Measurements from ENCODE around the gene RFLNA.
"Not testable (repeated sequence)": the region's sequence is repeated elsewhere in the genome, so short reads cannot be mapped to it uniquely, and the experiment has no call there.

Gene RFLNA

DNA sequence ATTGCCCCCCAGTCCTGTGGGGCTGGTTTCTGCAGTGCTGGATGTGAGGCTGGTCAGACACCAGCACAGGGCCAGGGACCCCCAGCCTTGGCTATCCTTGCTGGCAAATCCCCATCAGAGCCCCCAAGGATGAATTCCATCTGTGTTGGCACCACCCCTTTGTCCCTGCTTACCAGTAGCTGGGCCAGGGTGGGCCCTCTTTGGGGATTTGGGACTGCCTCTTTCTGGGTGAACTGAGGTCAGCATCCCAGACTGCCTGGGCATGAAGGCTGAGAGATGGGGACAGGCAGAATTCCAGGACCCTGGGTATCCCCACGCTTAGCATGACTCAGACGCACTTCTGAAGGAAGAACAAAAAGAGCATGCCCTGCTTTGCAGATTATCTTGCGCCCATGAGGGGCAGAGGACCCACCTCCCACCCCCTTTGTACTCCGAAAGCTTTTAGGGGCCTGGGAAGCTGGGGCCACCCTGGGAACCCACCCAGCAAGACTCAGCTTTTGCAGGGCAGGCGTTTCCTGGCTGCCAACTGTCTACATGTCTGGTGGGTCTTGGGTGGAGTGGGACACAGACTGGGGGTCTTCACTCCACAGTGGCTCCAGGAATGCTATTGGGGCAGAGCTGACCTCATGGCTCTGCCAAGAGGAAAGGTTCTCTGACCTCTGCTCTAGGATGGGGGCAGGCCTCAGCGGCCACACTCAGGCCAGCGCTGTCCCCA, 26.8 kb downstream of the RFLNA start:
- DNase-seq = no peak

- no peak for DNase-seq
Observed at GRCh38 chr12:124322271-124322998, 27.5 kb downstream of the RFLNA start.

- DNase-seq = not testable (repeated sequence)
Observed at GRCh38 chr12:124322999-124323328, 28.1 kb downstream of the RFLNA start.

- DNase-seq = peak; percentile 16
Observed at GRCh38 chr12:124323771-124324530, 29.1 kb downstream of the RFLNA start.

DNA sequence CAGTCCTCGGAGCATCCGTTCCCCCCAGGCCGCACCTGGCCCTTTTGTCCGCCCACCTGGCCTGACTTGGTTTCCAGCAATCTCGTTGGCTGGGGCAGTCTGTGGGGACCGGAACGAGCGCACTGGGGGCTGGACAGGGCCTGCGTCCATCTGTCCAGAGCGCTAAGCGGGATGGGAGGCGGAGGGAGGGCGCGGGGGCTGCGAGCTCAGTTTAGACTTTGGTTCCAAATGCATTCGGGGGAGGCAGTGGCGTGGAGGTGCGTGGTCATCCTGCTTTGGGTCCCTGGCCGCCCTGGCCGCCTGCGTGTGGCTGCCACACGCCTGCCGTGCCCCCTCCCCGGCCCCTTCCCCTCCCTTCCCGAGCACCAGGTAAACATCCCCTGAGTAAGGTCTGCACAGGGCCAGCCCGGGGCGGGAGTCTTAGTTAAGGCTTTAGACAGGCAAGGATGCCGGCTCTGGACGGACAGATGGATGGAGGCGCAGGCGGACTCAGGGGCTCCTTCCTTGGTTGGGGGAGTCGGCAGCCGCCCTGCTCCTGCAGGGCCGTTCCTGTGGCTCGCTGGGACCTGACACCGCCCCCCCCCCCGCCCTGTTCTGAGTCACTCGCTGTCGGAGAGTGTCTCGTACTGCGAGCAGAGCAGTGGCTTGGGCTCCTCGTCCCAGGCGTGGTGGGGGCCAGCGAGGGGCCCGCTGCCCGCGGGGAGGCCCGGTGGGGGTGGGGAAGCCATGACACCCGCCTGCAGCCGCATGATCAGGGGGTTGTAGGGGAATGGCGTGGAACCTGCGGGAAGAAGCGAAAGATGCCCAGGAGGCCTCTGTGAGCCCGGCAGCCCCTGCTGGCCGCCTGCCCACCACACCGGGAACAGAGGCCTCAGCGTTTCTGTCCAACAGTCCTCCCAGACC, 30.2 kb downstream of the RFLNA start:
- no peak for DNase-seq

DNA sequence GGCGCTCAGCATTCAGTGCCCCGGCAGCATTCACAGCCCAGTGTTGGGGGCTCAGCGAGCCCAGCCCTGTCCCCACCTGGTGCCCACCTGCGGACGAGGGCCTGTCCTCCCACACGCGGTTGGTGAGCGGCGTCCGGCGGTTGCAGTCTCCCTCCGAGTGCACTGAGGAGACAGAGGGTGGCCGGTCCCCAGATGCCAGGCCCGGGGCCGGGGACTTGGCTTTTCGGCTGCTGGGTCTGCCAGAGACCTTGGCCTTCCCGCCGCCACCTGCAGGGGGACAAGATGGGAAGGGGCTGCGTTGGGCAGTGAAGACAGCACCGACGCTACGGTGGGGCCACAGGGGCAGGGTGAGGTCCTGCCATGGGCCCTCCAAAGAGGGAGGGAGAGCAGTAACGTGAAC, 31.2 kb downstream of the RFLNA start:
- no peak for DNase-seq

DNA sequence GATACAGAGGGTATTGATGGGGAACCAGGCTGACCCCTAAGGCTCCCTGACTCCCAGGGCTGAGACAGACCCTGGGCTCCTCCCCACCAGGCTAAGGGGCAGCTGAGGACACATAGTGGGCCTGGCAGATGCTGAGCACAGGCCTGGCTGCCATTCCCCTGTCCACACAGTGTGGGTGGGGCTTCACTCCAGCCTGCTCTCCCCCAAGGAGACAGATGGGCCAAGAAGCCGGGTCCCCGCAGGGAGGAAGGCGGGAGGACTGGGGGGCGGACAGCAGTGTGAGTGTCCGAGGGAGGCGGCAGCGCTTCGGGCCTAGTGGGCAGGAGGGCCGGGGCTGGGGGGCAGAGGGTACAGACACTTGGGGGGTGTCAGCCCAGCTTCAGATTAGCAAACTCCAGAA, 32.0 kb downstream of the RFLNA start:
- DNase-seq = no peak

- DNase-seq = no peak
Observed at GRCh38 chr12:124327362-124328043, 32.6 kb downstream of the RFLNA start.

- DNase-seq = no peak
Observed at GRCh38 chr12:124328116-124328515, 33.2 kb downstream of the RFLNA start.

DNA sequence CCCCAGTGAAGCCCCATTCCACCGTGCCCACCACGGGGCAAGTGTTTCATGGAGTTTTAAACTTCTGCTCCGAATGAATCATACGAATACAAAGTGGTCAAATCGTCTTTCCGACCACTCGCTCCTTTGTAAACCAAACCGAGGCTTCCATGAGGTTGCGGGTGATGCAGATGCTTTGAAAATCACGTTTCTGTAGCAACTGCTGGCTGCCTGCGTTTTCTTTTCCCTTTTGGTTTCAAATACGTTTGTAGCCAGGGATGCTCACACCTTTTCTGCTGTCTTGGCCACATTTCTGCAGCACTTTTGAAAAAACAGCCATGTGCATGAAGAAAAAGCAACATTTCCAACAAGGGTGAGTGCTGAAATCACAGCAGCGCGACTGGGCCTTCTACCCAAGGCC, 33.7 kb downstream of the RFLNA start:
- DNase-seq = no peak

- DNase-seq = no peak
Observed at GRCh38 chr12:124332058-124332672, 37.3 kb downstream of the RFLNA start.

- no peak for DNase-seq
Observed at GRCh38 chr12:124332900-124333299, 38.0 kb downstream of the RFLNA start.

- DNase-seq = no peak
Observed at GRCh38 chr12:124333724-124334123, 38.8 kb downstream of the RFLNA start.

DNA sequence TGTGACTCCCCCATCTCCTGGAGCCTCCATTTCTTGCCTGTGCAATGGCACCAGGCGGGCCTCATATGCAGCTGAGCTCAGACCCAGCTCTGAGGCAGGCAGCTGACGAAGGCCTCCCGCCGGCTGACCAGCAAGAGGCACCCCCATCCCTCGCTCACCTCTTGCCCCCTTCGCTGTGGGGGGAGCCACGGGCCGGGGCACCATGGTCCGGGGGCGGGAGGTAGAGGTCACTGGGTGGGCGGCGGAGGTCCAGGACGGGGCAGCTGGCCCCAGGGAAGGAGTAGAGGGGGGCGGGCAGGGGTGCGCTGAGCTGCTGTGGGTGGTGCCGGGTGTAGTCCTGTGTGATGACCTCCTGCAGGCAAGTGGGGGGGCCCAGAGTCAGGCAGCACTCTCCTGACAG, 39.4 kb downstream of the RFLNA start:
- DNase-seq = no peak

DNA sequence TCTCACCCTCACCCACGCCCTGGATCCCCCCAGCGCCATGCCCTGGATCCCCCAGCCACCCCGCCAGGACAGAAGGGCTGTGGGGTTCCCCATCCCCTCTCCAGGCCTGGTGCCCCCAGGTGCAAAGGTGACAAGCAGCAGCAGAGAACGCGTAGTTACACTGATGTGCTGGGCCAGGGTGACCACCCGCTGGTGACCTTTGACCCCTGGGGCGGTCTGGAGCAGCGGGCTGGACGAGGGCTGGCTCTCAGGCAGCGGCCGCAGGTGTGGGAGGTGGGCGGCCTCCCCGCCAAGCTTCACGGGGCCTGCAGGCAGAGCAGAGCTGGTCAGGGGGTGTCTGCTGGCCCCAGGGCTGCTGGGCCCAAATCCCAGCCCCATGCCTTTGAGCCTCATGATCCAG, 40.1 kb downstream of the RFLNA start:
- no peak for DNase-seq

GRCh38 chr12:124335426-124336183, 40.7 kb downstream of the RFLNA start:
- DNase-seq = no peak

- no peak for DNase-seq
Observed at GRCh38 chr12:124336184-124336437, 41.2 kb downstream of the RFLNA start.

GRCh38 chr12:124336742-124337520, 42.0 kb downstream of the RFLNA start:
- no peak for DNase-seq

- DNase-seq = no peak
Observed at GRCh38 chr12:124337622-124338021, 42.7 kb downstream of the RFLNA start.

DNA sequence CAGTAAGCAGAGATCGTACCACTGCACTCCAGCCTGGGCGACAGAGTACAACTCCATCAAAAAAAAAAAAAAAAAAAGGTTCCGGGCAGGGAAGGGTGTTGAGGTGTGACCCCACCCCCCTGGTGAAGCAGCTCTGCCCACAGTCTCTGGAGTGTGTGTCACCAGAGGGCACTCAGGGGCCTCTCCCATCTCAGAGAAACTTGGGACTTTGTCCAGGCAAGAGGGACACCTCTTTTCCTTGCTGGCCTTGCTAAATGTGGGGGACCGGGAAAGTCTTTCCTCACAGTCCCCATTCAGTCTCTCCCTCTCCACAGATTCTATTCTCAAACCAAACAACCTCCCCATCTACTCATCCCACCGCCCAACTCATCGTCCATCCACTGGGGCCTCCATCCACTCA, 43.6 kb downstream of the RFLNA start:
- no peak for DNase-seq
